GM08714 (cell line): ENCODE data around the gene FLNB.

Experiments
- H3K4me3 ChIP-seq: fragments of 200-500 bp; sonication (Bioruptor generic); 2 replicates; pipeline ENCODE4 v1.5.1; 2014; ENCODE audit warnings: mild to moderate bottlenecking, low read length, inconsistent platforms
- ZNF274 ChIP-seq: IDR thresholded peaks from 2 replicates; pipeline ENCODE4 v1.6.1; 2012; ENCODE audit warnings: mild to moderate bottlenecking, low read depth, low read length

The FLNB gene

GRCh38 chr3:58210761-58211460 is 202.7 kb downstream of the FLNB start, which contains the start of gene DNASE1L3:
TSS of gene DNASE1L3 (minus strand) at chr3:58210972. CDS start at chr3:58210906, 66 bp downstream.
- no peak within 1 kb of the TSS for H3K4me3 ChIP-seq
- no peak for TF ChIP-seq ZNF274

GRCh38 chr3:58214484-58215316 is 206.5 kb downstream of the FLNB start:
- peak overlapping the region; percentile 39; the same call in 1 of the 2 replicates for H3K4me3 ChIP-seq
- TF ChIP-seq ZNF274, result no peak

- H3K4me3 ChIP-seq, result no peak overlapping the region
- TF ChIP-seq ZNF274, result no peak
These were observed 207.2 kb downstream of the FLNB start for GRCh38 chr3:58215317-58216025.

GRCh38 chr3:58216496-58217195 is 208.4 kb downstream of the FLNB start:
- H3K4me3 ChIP-seq, result no peak overlapping the region
- no peak for TF ChIP-seq ZNF274

GRCh38 chr3:58217209-58217811 is 209.1 kb downstream of the FLNB start:
- TF ChIP-seq ZNF274, result no peak
- H3K4me3 ChIP-seq, result no peak overlapping the region; the same call in 1 of the 2 replicates

- H3K4me3 ChIP-seq, result no peak overlapping the region
- no peak for TF ChIP-seq ZNF274
These were observed 210.7 kb downstream of the FLNB start for GRCh38 chr3:58218904-58219303.
